ENCODE data around the gene TTLL8.
A peak's percentile ranks its signal among the peaks of the same experiment; 100 is the strongest.

The TTLL8 gene

DNA sequence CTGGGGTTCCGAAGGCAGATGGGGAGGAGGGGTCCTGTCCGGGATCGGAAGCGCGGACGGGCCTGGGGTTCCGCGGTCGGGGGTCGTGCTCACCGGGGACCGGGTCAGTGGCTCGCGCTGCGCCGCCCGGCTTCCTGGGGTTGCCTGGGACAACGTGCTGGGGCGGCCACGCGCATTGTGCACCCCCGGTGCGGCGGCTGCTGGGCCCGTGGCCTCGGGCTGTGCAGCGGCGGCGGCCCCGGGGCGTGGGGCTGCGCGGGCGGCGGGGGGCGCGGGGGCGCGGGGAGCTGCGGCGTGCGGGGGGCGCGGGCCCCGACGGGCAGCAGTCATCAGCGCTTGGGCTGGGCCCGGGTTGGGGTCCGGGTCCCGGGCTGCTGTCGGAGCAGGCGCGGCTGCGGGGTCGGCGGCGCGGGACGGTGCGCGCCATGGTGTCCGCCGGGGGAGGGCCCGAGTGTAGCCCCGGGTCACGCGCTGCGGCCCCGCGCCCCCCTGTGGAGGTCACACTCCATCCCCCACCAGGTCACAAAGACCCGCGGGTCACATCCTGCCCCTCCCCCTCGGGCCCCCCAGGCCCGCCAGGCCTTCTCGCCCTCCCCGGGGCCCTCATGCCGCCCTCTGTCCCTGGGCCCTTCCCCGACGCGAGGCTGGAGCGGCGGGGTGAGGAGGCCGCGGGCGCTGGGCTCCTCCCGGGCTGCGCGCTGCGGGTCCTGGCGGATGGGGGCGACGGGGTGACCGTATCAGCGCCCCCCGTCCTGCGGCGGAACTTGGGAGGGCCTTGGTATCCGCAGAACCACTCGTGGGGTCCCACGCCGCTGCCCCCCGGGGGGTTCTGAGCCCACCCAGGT lies at the start of gene TTLL8:
Gene TTLL8 (minus strand): TSS at position 238 of the 845 bp plus-strand sequence.
- Mint-ChIP-seq H3K4me3 (no peak within 1 kb of the TSS), H3K4me1 (ENCODE audit: low read depth) (no peaks in the 10 kb centered on the region), H3K9me3 (peaks cover 6% of the 10 kb centered on the region), H3K27me3 (ENCODE audit: low read depth) (peaks cover 20% of the 10 kb centered on the region), H3K36me3 (ENCODE audit: low read depth) (no peaks in the 10 kb centered on the region), H3K27ac (no peak within 1 kb of the TSS)
- DNase-seq (ENCODE audit: low spot score): no peak

DNA sequence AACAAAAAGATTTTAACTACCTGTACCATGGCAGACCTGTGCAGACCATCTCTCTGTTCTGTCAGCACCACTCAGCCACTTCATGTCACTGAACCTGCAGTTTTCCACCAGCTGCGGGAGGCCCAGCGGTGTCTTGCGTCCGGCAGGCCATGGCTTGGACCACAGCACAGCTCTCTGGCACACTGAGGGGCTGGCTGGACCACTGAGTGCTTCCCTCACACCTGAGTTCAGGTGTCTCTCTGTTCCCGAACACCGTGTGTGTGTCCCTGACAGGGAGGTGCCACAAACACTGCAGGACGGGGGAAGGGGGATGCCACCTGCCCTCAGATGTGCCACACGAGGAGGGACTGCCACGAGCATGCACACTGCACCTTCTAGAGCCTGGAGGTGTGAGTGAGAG lies 49.4 kb upstream of the TTLL8 start:
- Mint-ChIP-seq H3K27me3 (ENCODE audit: low read depth) (no peaks in the 10 kb centered on the region), H3K36me3 (ENCODE audit: low read depth) (no peaks in the 10 kb centered on the region), H3K4me1 (ENCODE audit: low read depth) (peaks cover 20% of the 10 kb centered on the region), H3K4me3 (no peak overlapping the region), H3K27ac (no peak overlapping the region), H3K9me3 (no peaks in the 10 kb centered on the region)
- no peak for DNase-seq (ENCODE audit: low spot score)

DNA sequence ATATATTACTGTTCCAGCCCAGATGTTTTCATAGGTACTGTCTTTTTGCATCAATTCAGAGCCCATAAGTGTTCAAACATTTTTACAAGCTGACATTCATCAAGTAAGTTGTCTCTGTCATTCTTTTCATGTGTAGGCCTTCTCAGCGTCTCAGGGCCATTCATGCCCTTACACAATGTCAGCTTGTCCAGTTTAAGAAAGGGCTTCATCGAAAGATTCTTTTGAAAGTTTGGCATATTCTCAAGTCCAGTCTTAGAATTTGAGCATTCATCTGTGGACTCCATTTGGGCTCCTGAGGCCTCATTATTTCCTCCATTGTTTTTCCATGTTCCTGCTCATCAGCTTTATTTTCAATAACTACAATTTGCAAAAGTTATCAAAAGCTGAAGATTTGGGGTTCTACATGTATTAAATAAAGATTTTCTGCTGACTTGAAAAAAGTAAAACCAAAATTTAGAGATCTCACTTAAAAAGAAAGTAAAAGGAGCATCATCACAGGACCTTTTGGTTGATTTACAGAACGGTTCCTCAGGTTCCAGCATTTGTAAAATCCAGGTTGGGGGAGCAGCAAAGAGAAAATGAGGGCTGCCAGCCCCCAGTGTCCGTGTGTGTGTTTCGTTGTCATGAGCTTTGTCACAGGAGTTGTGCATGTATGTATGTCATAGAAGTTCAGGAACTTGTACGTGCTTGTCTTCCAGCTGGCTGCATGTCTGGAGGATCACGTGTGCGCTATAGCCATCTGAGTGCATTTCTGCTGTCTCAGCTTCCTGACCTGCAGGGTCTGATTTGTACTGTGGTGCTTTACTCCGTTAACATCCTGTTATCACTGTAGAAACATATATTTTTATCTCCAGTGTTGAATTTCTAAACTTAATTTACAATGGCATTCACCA lies 47.4 kb upstream of the TTLL8 start:
- Mint-ChIP-seq H3K9me3 (no peaks in the 10 kb centered on the region), H3K36me3 (ENCODE audit: low read depth) (no peaks in the 10 kb centered on the region), H3K4me3 (peak overlapping the region; percentile 78), H3K27ac (peak overlapping the region; percentile 82), H3K27me3 (ENCODE audit: low read depth) (peaks cover 2% of the 10 kb centered on the region), H3K4me1 (ENCODE audit: low read depth) (peaks cover 14% of the 10 kb centered on the region)
- peak; percentile 29 for DNase-seq (ENCODE audit: low spot score)

DNA sequence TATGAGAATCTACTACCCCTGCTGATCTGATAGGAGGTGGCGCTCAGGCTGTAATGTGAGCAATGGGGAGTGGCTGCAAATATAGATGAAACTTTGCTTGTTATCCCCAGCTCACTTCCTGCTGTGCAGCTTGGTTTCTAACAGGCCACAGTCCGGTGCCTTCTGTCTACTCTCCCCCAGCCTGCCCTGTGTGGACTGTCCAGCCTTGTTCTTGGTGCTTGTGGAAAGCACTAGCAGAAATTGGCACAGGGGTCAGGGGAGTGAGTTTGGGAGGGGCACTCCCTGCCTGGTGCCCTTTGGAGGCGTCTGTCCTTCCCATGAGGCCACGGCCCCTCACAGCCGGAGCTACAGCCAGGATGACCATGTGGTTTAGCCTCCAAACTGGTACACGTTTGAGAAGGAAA lies 46.0 kb upstream of the TTLL8 start:
- DNase-seq (ENCODE audit: low spot score): no peak
- no peaks in the 10 kb centered on the region for H3K36me3 Mint-ChIP-seq (ENCODE audit: low read depth)
- H3K27ac Mint-ChIP-seq: no peak overlapping the region
- peaks cover 14% of the 10 kb centered on the region for H3K4me1 Mint-ChIP-seq (ENCODE audit: low read depth)
- no peaks in the 10 kb centered on the region for H3K9me3 Mint-ChIP-seq
- no peak overlapping the region for H3K4me3 Mint-ChIP-seq
- H3K27me3 Mint-ChIP-seq (ENCODE audit: low read depth): peaks cover 3% of the 10 kb centered on the region

DNA sequence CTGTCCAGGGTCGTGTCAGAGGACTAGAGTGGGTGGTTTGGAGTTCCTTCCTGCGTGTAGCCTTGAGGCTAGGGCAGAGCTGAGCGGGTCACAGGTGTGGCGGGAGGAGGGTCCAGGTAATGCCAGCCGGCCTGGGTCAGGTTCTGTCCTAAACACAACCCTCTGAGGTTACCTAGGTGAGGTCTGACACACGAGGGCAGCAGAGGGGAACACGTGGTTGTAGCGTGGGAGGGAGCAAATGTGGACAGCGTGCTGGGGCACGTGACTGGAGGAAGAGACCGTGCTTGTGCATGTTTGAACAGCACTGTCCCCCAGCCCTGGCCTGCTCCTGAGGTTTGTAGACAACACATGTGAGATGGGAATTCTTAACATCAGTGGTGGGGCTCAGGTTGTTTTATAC lies 44.8 kb upstream of the TTLL8 start:
- Mint-ChIP-seq H3K27ac (no peak overlapping the region), H3K4me3 (no peak overlapping the region)
- DNase-seq (ENCODE audit: low spot score): no peak

DNA sequence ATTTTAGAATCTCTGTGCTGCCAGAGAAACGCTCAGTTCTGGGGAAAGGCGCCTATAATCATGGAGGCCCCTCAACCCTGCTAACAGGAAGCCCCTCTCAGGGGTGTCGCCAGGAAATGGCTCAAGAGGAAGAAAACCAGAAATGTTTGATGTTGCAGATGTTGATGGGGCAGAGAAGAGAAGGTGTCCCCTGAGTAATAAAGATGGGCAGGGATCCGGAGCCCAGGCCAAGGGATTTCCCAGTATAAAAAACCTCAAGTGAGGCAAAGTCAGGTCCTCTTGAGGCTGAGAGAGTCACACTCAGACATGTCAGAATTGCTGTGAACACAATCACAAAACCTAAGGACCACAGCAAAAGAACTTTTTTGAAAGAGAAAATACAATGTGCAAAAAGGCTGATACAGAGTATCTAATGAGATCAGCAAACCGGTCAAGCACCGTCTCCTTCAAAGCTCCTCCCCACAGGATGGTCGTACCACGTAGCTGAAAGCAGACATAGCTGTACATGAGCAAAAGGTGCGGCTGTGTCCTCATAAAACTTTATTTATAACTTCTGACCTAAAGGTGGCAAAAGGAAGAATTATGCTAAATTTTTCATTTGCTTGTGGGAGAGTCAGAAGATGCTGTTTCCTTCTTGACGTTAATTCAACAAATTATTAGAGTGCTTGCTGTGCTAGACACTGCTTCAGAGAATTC lies 43.9 kb upstream of the TTLL8 start:
- Mint-ChIP-seq H3K4me1 (ENCODE audit: low read depth) (peaks cover 14% of the 10 kb centered on the region), H3K27ac (no peak overlapping the region), H3K4me3 (no peak overlapping the region), H3K9me3 (no peaks in the 10 kb centered on the region), H3K36me3 (ENCODE audit: low read depth) (no peaks in the 10 kb centered on the region), H3K27me3 (ENCODE audit: low read depth) (peaks cover 16% of the 10 kb centered on the region)
- DNase-seq (ENCODE audit: low spot score): no peak

More for the DNA sequence above, 44.8 kb upstream of the TTLL8 start:
- H3K9me3 Mint-ChIP-seq: no peaks in the 10 kb centered on the region
- H3K27me3 Mint-ChIP-seq (ENCODE audit: low read depth): peaks cover 11% of the 10 kb centered on the region
- peaks cover 14% of the 10 kb centered on the region for H3K4me1 Mint-ChIP-seq (ENCODE audit: low read depth)
- H3K36me3 Mint-ChIP-seq (ENCODE audit: low read depth): no peaks in the 10 kb centered on the region

DNA sequence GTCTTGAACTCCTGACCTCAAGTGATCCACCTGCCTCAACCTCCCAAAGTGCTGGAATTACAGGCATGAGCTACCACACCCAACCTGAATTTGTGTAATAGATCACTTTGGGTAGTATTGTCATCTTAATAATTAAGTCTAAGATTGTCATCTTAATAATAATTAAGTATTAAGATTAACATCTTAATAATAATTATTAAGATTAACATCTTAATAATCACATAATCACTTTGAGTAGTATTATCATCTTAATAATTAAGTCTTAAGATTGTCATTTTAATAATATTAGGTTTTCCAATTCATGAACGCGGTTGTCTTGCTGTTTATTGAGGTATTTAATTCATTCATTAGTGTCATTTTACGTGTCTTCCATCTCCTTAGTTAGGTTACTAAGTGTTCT lies 40.0 kb upstream of the TTLL8 start:
- H3K36me3 Mint-ChIP-seq (ENCODE audit: low read depth): no peaks in the 10 kb centered on the region
- no peak overlapping the region for H3K4me3 Mint-ChIP-seq
- no peaks in the 10 kb centered on the region for H3K9me3 Mint-ChIP-seq
- DNase-seq (ENCODE audit: low spot score): no peak
- peaks cover 33% of the 10 kb centered on the region for H3K27me3 Mint-ChIP-seq (ENCODE audit: low read depth)
- H3K4me1 Mint-ChIP-seq (ENCODE audit: low read depth): peaks cover 4% of the 10 kb centered on the region
- no peak overlapping the region for H3K27ac Mint-ChIP-seq

DNA sequence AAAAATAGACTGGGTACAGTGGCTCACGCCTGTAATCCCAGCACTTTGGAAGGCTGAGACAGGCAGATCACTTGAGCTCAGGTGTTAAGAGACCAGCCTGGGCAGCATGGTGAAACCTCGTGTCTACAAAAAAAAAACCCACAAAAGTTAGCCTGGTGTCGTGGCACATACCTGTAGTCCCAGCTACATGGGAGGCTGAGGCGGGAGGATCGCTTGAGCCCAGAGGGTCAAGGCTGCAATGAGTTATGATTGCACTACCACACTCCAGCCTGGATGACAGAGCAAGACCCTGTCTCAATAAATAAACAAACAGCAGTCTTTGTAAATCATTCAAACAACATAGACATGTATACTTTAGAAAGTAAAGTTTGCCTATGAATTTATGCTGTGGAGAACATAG lies 34.2 kb upstream of the TTLL8 start:
- no peak overlapping the region for H3K4me3 Mint-ChIP-seq
- H3K36me3 Mint-ChIP-seq (ENCODE audit: low read depth): peaks cover under 1% of the 10 kb centered on the region
- peaks cover 20% of the 10 kb centered on the region for H3K27me3 Mint-ChIP-seq (ENCODE audit: low read depth)
- no peaks in the 10 kb centered on the region for H3K9me3 Mint-ChIP-seq
- no peak overlapping the region for H3K27ac Mint-ChIP-seq
- H3K4me1 Mint-ChIP-seq (ENCODE audit: low read depth): no peaks in the 10 kb centered on the region
- DNase-seq (ENCODE audit: low spot score): no peak

DNA sequence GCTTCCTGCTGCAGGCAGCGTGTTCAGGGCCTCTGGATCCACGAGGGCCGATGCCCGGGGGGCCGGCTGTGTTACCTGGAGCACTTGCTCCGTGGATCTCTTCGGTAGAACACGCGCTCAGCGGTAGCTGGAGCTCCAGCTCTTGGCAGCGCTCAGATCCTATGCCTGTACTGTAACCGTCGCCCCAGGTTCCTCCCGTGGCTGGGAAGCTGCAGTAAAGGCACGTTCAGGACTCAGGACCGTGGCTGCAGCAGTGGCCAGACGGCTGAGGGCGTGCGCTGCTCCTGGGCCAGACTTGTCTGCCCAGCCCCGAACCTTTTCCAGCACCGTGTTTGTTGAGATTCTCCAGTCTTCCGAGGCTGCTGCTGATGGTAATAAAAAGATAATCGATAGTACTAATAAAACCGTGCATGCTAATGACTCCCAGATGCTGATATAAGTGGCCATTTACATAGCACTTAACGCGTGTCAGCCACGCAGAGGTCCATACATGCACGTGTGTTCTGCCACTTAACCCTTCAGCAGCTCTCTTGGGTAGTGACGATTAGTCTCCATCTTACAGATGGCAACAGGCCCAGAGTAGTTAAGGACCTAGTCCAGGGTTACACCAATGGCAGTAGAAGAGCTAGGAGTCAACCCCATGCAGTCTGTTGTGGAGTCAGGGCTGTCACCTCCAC lies 33.1 kb upstream of the TTLL8 start:
- H3K4me1 Mint-ChIP-seq (ENCODE audit: low read depth): no peaks in the 10 kb centered on the region
- no peak overlapping the region for H3K27ac Mint-ChIP-seq
- peaks cover 13% of the 10 kb centered on the region for H3K27me3 Mint-ChIP-seq (ENCODE audit: low read depth)
- H3K36me3 Mint-ChIP-seq (ENCODE audit: low read depth): peaks cover 5% of the 10 kb centered on the region
- no peak for DNase-seq (ENCODE audit: low spot score)
- no peaks in the 10 kb centered on the region for H3K9me3 Mint-ChIP-seq
- no peak overlapping the region for H3K4me3 Mint-ChIP-seq

DNA sequence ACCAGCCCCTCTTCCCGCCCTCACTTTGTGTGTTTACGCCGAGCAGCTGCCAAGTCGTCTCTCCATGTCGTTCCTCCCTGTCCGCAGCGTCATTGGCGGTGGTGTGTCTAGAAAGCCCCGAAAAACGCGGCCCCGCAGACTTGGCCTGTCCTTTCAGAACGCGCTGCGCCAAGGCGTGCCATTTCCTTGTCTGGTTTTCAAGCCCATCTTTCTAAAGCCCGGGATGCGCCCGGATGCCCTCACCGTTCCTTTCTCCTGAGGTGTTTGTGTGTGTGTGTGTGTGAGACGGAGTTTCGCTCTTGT lies 32.3 kb upstream of the TTLL8 start:
- Mint-ChIP-seq H3K4me1 (ENCODE audit: low read depth) (peaks cover 4% of the 10 kb centered on the region), H3K4me3 (no peak overlapping the region), H3K36me3 (ENCODE audit: low read depth) (peaks cover 5% of the 10 kb centered on the region), H3K27me3 (ENCODE audit: low read depth) (peaks cover 13% of the 10 kb centered on the region), H3K27ac (no peak overlapping the region), H3K9me3 (no peaks in the 10 kb centered on the region)
- no peak for DNase-seq (ENCODE audit: low spot score)

DNA sequence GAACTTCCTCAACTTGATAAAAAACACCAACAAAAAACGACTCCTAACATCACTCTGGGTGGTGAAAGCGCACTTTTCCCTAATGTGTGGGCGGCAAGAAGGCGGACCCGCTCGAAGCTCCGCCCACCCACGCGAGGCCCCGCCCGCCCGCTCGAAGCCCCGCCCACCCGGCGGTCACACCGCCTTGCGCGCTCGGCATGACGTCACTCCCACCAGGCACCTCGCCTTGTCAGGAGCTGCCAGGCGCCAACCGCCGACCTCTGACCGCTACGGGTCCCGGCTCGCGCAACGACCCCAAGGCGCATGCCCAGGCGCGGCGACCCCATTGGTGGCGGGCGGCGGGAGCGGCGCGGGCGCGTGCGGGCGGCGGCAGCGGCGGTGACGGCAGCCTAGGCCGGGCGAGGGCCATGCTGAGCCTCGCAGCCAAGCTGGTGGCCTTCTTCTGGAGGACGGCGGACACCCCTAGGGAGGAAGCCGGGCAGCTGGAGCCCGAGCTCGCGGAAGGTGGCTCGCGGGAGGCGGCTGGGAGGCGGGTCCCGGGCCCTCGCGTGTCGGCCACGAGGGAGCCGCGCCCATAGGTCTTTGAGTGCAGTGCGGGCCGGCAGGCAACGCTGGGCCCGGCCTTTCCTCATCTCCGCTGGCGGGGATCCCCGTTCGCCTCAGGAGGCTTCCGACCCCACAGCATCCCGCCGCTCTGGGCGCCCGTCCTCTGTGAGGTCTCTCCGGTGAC lies 31.7 kb upstream of the TTLL8 start, which contains the start of gene MOV10L1:
Gene MOV10L1 (plus strand): TSS at position 325 of the 730 bp plus-strand sequence. CDS start 83 bp downstream, at position 408.
- no peak within 1 kb of the TSS for H3K27ac Mint-ChIP-seq
- no peak within 1 kb of the TSS for H3K4me3 Mint-ChIP-seq
- H3K36me3 Mint-ChIP-seq (ENCODE audit: low read depth): peaks cover 5% of the 10 kb centered on the region
- DNase-seq (ENCODE audit: low spot score): no peak
- H3K27me3 Mint-ChIP-seq (ENCODE audit: low read depth): peaks cover 13% of the 10 kb centered on the region
- peaks cover 8% of the 10 kb centered on the region for H3K4me1 Mint-ChIP-seq (ENCODE audit: low read depth)
- H3K9me3 Mint-ChIP-seq: no peaks in the 10 kb centered on the region

DNA sequence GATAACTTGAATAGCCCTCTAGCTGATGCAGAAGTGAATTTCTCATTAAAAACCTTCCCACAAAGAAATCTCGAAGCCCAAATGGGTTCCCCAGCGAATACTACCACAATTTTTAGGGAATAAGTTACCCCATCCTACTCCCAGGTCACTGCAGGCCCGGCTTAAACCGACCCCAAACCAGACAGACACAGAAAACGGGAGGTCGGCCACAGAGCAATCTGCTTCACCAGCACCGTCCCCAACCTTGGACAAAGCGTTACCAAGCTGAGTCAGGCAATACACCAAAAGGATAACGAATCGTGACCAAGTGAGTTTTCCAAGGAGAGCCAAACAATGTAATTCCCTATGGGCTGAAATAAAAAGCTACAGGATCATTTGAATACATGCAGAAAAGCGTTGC lies 31.1 kb upstream of the TTLL8 start:
- Mint-ChIP-seq H3K27me3 (ENCODE audit: low read depth) (peaks cover 15% of the 10 kb centered on the region), H3K36me3 (ENCODE audit: low read depth) (peaks cover 5% of the 10 kb centered on the region), H3K4me1 (ENCODE audit: low read depth) (peaks cover 8% of the 10 kb centered on the region), H3K9me3 (no peaks in the 10 kb centered on the region), H3K27ac (no peak overlapping the region), H3K4me3 (no peak overlapping the region)
- no peak for DNase-seq (ENCODE audit: low spot score)

DNA sequence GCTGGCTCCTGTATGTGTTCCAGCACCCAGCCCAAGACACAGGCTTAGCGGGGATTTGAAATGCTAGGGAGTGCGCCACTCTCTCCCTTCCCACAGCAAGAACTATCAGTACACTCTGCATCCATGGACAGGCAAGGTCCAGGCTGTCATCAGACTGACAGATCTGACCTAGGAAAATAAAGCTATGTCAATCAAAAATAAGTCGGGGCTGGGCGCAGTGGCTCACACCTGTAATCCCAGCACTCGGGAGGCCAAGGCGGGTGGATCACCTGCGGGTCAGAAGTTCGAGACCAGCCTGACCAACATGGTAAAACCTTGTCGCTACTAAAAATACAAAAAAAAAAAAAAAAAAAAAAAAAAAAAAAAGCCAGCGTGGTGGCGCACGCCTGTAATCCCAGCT lies 30.0 kb upstream of the TTLL8 start:
- no peak for DNase-seq (ENCODE audit: low spot score)
- peaks cover 5% of the 10 kb centered on the region for H3K36me3 Mint-ChIP-seq (ENCODE audit: low read depth)
- H3K4me1 Mint-ChIP-seq (ENCODE audit: low read depth): peaks cover 8% of the 10 kb centered on the region
- peaks cover 12% of the 10 kb centered on the region for H3K27me3 Mint-ChIP-seq (ENCODE audit: low read depth)
- H3K4me3 Mint-ChIP-seq: no peak overlapping the region
- no peaks in the 10 kb centered on the region for H3K9me3 Mint-ChIP-seq
- H3K27ac Mint-ChIP-seq: no peak overlapping the region

Data from T-helper 2 cell treated with Interferon-gamma antibody and Interleukin-4, amounts not matched to agents 5 μg/mL and 100 μg/mL, for 36 hours (primary cell).